Activated naive CD4-positive, alpha-beta T cell treated with anti-CD3 and anti-CD28 coated beads, Interleukin-2, amount 50 U/mL, for 24 hours (primary cell): Measurements from ENCODE around the gene CTNNA3.

Experiments
- H3K27ac Mint-ChIP-seq: one replicate; pipeline ENCODE4 v1.8.0; 2021; ENCODE audit warnings: mild to moderate bottlenecking, mixed read lengths
- H3K27me3 Mint-ChIP-seq: one replicate; pipeline ENCODE4 v1.8.0; 2021; ENCODE audit warnings: mixed read lengths
- H3K36me3 Mint-ChIP-seq: one replicate; pipeline ENCODE4 v1.8.0; 2021; ENCODE audit warnings: mixed read lengths
- H3K4me1 Mint-ChIP-seq: one replicate; pipeline ENCODE4 v1.8.0; 2021; ENCODE audit warnings: mixed read lengths
- H3K4me3 Mint-ChIP-seq: one replicate; pipeline ENCODE4 v1.8.0; 2021; ENCODE audit warnings: mild to moderate bottlenecking, mixed read lengths
- H3K9me3 Mint-ChIP-seq: one replicate; pipeline ENCODE4 v1.8.0; 2021; ENCODE audit warnings: mixed read lengths

The CTNNA3 gene

GRCh38 chr10:66805612-66806011 is 890.4 kb downstream of the CTNNA3 start:
- H3K4me1 Mint-ChIP-seq, result no peaks in the 10 kb centered on the region
- no peak overlapping the region for H3K27ac Mint-ChIP-seq
- H3K4me3 Mint-ChIP-seq, result no peak overlapping the region
- no peaks in the 10 kb centered on the region for H3K36me3 Mint-ChIP-seq
- no peaks in the 10 kb centered on the region for H3K27me3 Mint-ChIP-seq
- no peaks in the 10 kb centered on the region for H3K9me3 Mint-ChIP-seq

GRCh38 chr10:66804962-66805361 is 891.0 kb downstream of the CTNNA3 start:
- H3K9me3 Mint-ChIP-seq, result no peaks in the 10 kb centered on the region
- H3K36me3 Mint-ChIP-seq, result no peaks in the 10 kb centered on the region
- H3K4me3 Mint-ChIP-seq, result no peak overlapping the region
- no peaks in the 10 kb centered on the region for H3K4me1 Mint-ChIP-seq
- H3K27ac Mint-ChIP-seq, result no peak overlapping the region
- H3K27me3 Mint-ChIP-seq, result no peaks in the 10 kb centered on the region

GRCh38 chr10:66803174-66803573 is 892.8 kb downstream of the CTNNA3 start:
- no peaks in the 10 kb centered on the region for H3K27me3 Mint-ChIP-seq
- no peak overlapping the region for H3K4me3 Mint-ChIP-seq
- H3K27ac Mint-ChIP-seq, result no peak overlapping the region
- peaks cover 4% of the 10 kb centered on the region for H3K4me1 Mint-ChIP-seq
- H3K36me3 Mint-ChIP-seq, result no peaks in the 10 kb centered on the region
- H3K9me3 Mint-ChIP-seq, result no peaks in the 10 kb centered on the region

- peaks cover 4% of the 10 kb centered on the region for H3K4me1 Mint-ChIP-seq
- no peaks in the 10 kb centered on the region for H3K27me3 Mint-ChIP-seq
- no peaks in the 10 kb centered on the region for H3K9me3 Mint-ChIP-seq
- H3K4me3 Mint-ChIP-seq, result no peak overlapping the region
- H3K27ac Mint-ChIP-seq, result no peak overlapping the region
- no peaks in the 10 kb centered on the region for H3K36me3 Mint-ChIP-seq
Measured at GRCh38 chr10:66799474-66799873, 896.5 kb downstream of the CTNNA3 start.

GRCh38 chr10:66795866-66796265 is 900.1 kb downstream of the CTNNA3 start:
- Mint-ChIP-seq H3K4me3 (no peak overlapping the region), H3K36me3 (no peaks in the 10 kb centered on the region), H3K27ac (no peak overlapping the region), H3K27me3 (no peaks in the 10 kb centered on the region), H3K9me3 (no peaks in the 10 kb centered on the region), H3K4me1 (peaks cover 4% of the 10 kb centered on the region)

GRCh38 chr10:66792441-66792840 is 903.6 kb downstream of the CTNNA3 start:
- no peak overlapping the region for H3K27ac Mint-ChIP-seq
- H3K27me3 Mint-ChIP-seq, result no peaks in the 10 kb centered on the region
- no peaks in the 10 kb centered on the region for H3K4me1 Mint-ChIP-seq
- no peaks in the 10 kb centered on the region for H3K36me3 Mint-ChIP-seq
- H3K9me3 Mint-ChIP-seq, result no peaks in the 10 kb centered on the region
- no peak overlapping the region for H3K4me3 Mint-ChIP-seq

GRCh38 chr10:66788178-66788987 is 907.6 kb downstream of the CTNNA3 start:
- Mint-ChIP-seq H3K9me3 (no peaks in the 10 kb centered on the region), H3K4me1 (no peaks in the 10 kb centered on the region), H3K27ac (no peak overlapping the region), H3K4me3 (no peak overlapping the region), H3K36me3 (no peaks in the 10 kb centered on the region), H3K27me3 (no peaks in the 10 kb centered on the region)

- H3K27ac Mint-ChIP-seq, result no peak overlapping the region
- no peak overlapping the region for H3K4me3 Mint-ChIP-seq
- H3K4me1 Mint-ChIP-seq, result no peaks in the 10 kb centered on the region
- H3K36me3 Mint-ChIP-seq, result no peaks in the 10 kb centered on the region
- H3K27me3 Mint-ChIP-seq, result no peaks in the 10 kb centered on the region
- no peaks in the 10 kb centered on the region for H3K9me3 Mint-ChIP-seq
Measured at GRCh38 chr10:66786709-66787108, 909.3 kb downstream of the CTNNA3 start.

- Mint-ChIP-seq H3K9me3 (no peaks in the 10 kb centered on the region), H3K27ac (no peak overlapping the region), H3K27me3 (no peaks in the 10 kb centered on the region), H3K4me1 (no peaks in the 10 kb centered on the region), H3K4me3 (no peak overlapping the region), H3K36me3 (no peaks in the 10 kb centered on the region)
Measured at GRCh38 chr10:66784770-66785169, 911.2 kb downstream of the CTNNA3 start.

- Mint-ChIP-seq H3K9me3 (no peaks in the 10 kb centered on the region), H3K27me3 (no peaks in the 10 kb centered on the region), H3K36me3 (no peaks in the 10 kb centered on the region), H3K4me1 (no peaks in the 10 kb centered on the region), H3K4me3 (no peak overlapping the region), H3K27ac (no peak overlapping the region)
Measured at GRCh38 chr10:66783316-66783715, 912.7 kb downstream of the CTNNA3 start.

GRCh38 chr10:66782776-66783175 is 913.2 kb downstream of the CTNNA3 start:
- Mint-ChIP-seq H3K9me3 (no peaks in the 10 kb centered on the region), H3K4me3 (no peak overlapping the region), H3K4me1 (no peaks in the 10 kb centered on the region), H3K27me3 (no peaks in the 10 kb centered on the region), H3K27ac (no peak overlapping the region), H3K36me3 (no peaks in the 10 kb centered on the region)

- Mint-ChIP-seq H3K36me3 (no peaks in the 10 kb centered on the region), H3K9me3 (no peaks in the 10 kb centered on the region), H3K4me3 (no peak overlapping the region), H3K4me1 (no peaks in the 10 kb centered on the region), H3K27me3 (no peaks in the 10 kb centered on the region), H3K27ac (no peak overlapping the region)
Measured at GRCh38 chr10:66782144-66782543, 913.9 kb downstream of the CTNNA3 start.

GRCh38 chr10:66780796-66781195 is 915.2 kb downstream of the CTNNA3 start:
- no peaks in the 10 kb centered on the region for H3K9me3 Mint-ChIP-seq
- H3K4me3 Mint-ChIP-seq, result no peak overlapping the region
- no peak overlapping the region for H3K27ac Mint-ChIP-seq
- H3K4me1 Mint-ChIP-seq, result no peaks in the 10 kb centered on the region
- no peaks in the 10 kb centered on the region for H3K36me3 Mint-ChIP-seq
- H3K27me3 Mint-ChIP-seq, result peaks cover 1% of the 10 kb centered on the region

GRCh38 chr10:66778351-66778750 is 917.6 kb downstream of the CTNNA3 start:
- no peak overlapping the region for H3K4me3 Mint-ChIP-seq
- no peaks in the 10 kb centered on the region for H3K36me3 Mint-ChIP-seq
- H3K9me3 Mint-ChIP-seq, result no peaks in the 10 kb centered on the region
- H3K27me3 Mint-ChIP-seq, result peaks cover 1% of the 10 kb centered on the region
- H3K27ac Mint-ChIP-seq, result no peak overlapping the region
- no peaks in the 10 kb centered on the region for H3K4me1 Mint-ChIP-seq

GRCh38 chr10:66777665-66778064 is 918.3 kb downstream of the CTNNA3 start:
- no peaks in the 10 kb centered on the region for H3K36me3 Mint-ChIP-seq
- H3K4me3 Mint-ChIP-seq, result no peak overlapping the region
- no peaks in the 10 kb centered on the region for H3K4me1 Mint-ChIP-seq
- H3K27me3 Mint-ChIP-seq, result peaks cover 1% of the 10 kb centered on the region
- H3K9me3 Mint-ChIP-seq, result no peaks in the 10 kb centered on the region
- H3K27ac Mint-ChIP-seq, result no peak overlapping the region

- H3K27me3 Mint-ChIP-seq, result peaks cover 1% of the 10 kb centered on the region
- H3K9me3 Mint-ChIP-seq, result no peaks in the 10 kb centered on the region
- H3K27ac Mint-ChIP-seq, result no peak overlapping the region
- H3K4me1 Mint-ChIP-seq, result no peaks in the 10 kb centered on the region
- no peak overlapping the region for H3K4me3 Mint-ChIP-seq
- no peaks in the 10 kb centered on the region for H3K36me3 Mint-ChIP-seq
Measured at GRCh38 chr10:66773472-66773817, 922.5 kb downstream of the CTNNA3 start.
